ENCODE measurements around the gene SLC25A12. TPM values are rescaled to one million over a fixed set of nuclear protein-coding genes. Genes with fewer than 3 reads are reported as not detected.

SLC25A12 gene
- total RNA-seq, 4 donors from 2014 or later, result 15.9 to 20.5 (median 18.6) TPM

- Histone ChIP-seq H3K4me1 (peaks cover 0 to 14% (median 0%) of the 10 kb centered on the region in 4 donors), H3K36me3 (no peaks in the 10 kb centered on the region), H3K27ac (no peak overlapping the region), H3K27me3 (no peaks in the 10 kb centered on the region), H3K4me3 (no peak overlapping the region), H3K9me3 (no peaks in the 10 kb centered on the region)
- no peak for TF ChIP-seq CTCF (IDR thresholded peaks at IDR 0.05)
- no peak for TF ChIP-seq EP300 (IDR thresholded peaks at IDR 0.05)
- no peak for TF ChIP-seq POLR2A (IDR thresholded peaks at IDR 0.05)
- WGBS, 2 donors, result 82 to 92% methylated on average over 5 of the region's 5 CpGs
- no peak for DNase-seq (ENCODE audit: low spot score in 2 of 2)
Measured at GRCh38 chr2:171883275-171883893, 10.7 kb downstream of the SLC25A12 start.

- no peak for DNase-seq (ENCODE audit: low spot score in 2 of 2)
- no peak overlapping the region for H3K27ac ChIP-seq
- H3K9me3 ChIP-seq, result no peaks in the 10 kb centered on the region
- H3K4me3 ChIP-seq, result no peak overlapping the region
- TF ChIP-seq EP300 (IDR thresholded peaks at IDR 0.05) (no peak), CTCF (IDR thresholded peaks at IDR 0.05) (no peak), POLR2A (IDR thresholded peaks at IDR 0.05) (no peak)
- no peaks in the 10 kb centered on the region for H3K36me3 ChIP-seq
- H3K27me3 ChIP-seq, result no peaks in the 10 kb centered on the region
- peaks cover 0 to 20% (median 0%) of the 10 kb centered on the region in 4 donors for H3K4me1 ChIP-seq
- WGBS, 2 donors, result 91 to 96% methylated on average over 2 of the region's 2 CpGs
Measured at GRCh38 chr2:171882089-171882769, 11.8 kb downstream of the SLC25A12 start.

GRCh38 chr2:171880774-171881173, 13.3 kb downstream of the SLC25A12 start:
- Histone ChIP-seq H3K36me3 (no peaks in the 10 kb centered on the region), H3K4me3 (no peak overlapping the region), H3K4me1 (peaks cover 0 to 20% (median 0%) of the 10 kb centered on the region in 4 donors), H3K9me3 (no peaks in the 10 kb centered on the region), H3K27ac (no peak overlapping the region), H3K27me3 (no peaks in the 10 kb centered on the region)
- TF ChIP-seq POLR2A (IDR thresholded peaks at IDR 0.05) (no peak), EP300 (IDR thresholded peaks at IDR 0.05) (no peak), CTCF (IDR thresholded peaks at IDR 0.05) (no peak)
- WGBS, 2 donors, result 95 to 96% methylated on average over 3 of the region's 3 CpGs
- DNase-seq (ENCODE audit: low spot score in 2 of 2), result no peak

- DNase-seq (ENCODE audit: low spot score in 2 of 2), result no peak
- no peak overlapping the region for H3K27ac ChIP-seq
- H3K27me3 ChIP-seq, result no peaks in the 10 kb centered on the region
- TF ChIP-seq CTCF (IDR thresholded peaks at IDR 0.05) (no peak), EP300 (IDR thresholded peaks at IDR 0.05) (no peak), POLR2A (IDR thresholded peaks at IDR 0.05) (no peak)
- H3K4me3 ChIP-seq, result no peak overlapping the region
- H3K9me3 ChIP-seq, result no peaks in the 10 kb centered on the region
- peaks cover 0 to 20% (median 0%) of the 10 kb centered on the region in 4 donors for H3K4me1 ChIP-seq
- 88 to 96% methylated on average over 1 of the region's 1 CpG for WGBS, 2 donors
- peaks cover 0 to 7% (median 0%) of the 10 kb centered on the region in 3 donors for H3K36me3 ChIP-seq
Measured at GRCh38 chr2:171879865-171880264, 14.2 kb downstream of the SLC25A12 start.

- DNase-seq (ENCODE audit: low spot score in 2 of 2), result peak in 1 of 2 donors; percentile 48
- peak overlapping the region in 2 of 4 donors; percentile 74 to 81 for H3K27ac ChIP-seq
- H3K27me3 ChIP-seq, result no peaks in the 10 kb centered on the region
- TF ChIP-seq EP300 (IDR thresholded peaks at IDR 0.05) (peak in 1 of 2 donors; percentile 49), CTCF (IDR thresholded peaks at IDR 0.05) (no peak), POLR2A (IDR thresholded peaks at IDR 0.05) (no peak)
- WGBS, 2 donors, result 7 to 19% methylated on average over 2 of the region's 2 CpGs
- H3K36me3 ChIP-seq, result peaks cover 0 to 11% (median 0%) of the 10 kb centered on the region in 3 donors
- no peaks in the 10 kb centered on the region for H3K9me3 ChIP-seq
- no peak overlapping the region for H3K4me3 ChIP-seq
- H3K4me1 ChIP-seq, result peaks cover 0 to 20% (median 0%) of the 10 kb centered on the region in 4 donors
Measured at GRCh38 chr2:171878481-171878993, 15.5 kb downstream of the SLC25A12 start.
